ENCODE data around the gene LIF. TPM values are rescaled to one million over a fixed set of nuclear protein-coding genes. Genes with fewer than 3 reads are reported as not detected.
A peak's percentile ranks its signal among the peaks of the same experiment; 100 is the strongest.

LIF gene
- total RNA-seq, 2 donors from 2014 or later = 9.5 to 12.5 TPM

GRCh38 chr22:30293026-30293425 is 46.5 kb upstream of the LIF start:
- Histone ChIP-seq H3K9ac (ENCODE audit: low read depth in 2 of 2, low read length in 2 of 2) (no peak overlapping the region), H3K36me3 (peaks cover 7% of the 10 kb centered on the region), H3K27ac (no peak overlapping the region), H3K9me3 (no peaks in the 10 kb centered on the region), H3K4me1 (peaks cover 13% of the 10 kb centered on the region), H3K4me3 (no peak overlapping the region), H3K27me3 (no peaks in the 10 kb centered on the region)
- TF ChIP-seq, protein P1, sequence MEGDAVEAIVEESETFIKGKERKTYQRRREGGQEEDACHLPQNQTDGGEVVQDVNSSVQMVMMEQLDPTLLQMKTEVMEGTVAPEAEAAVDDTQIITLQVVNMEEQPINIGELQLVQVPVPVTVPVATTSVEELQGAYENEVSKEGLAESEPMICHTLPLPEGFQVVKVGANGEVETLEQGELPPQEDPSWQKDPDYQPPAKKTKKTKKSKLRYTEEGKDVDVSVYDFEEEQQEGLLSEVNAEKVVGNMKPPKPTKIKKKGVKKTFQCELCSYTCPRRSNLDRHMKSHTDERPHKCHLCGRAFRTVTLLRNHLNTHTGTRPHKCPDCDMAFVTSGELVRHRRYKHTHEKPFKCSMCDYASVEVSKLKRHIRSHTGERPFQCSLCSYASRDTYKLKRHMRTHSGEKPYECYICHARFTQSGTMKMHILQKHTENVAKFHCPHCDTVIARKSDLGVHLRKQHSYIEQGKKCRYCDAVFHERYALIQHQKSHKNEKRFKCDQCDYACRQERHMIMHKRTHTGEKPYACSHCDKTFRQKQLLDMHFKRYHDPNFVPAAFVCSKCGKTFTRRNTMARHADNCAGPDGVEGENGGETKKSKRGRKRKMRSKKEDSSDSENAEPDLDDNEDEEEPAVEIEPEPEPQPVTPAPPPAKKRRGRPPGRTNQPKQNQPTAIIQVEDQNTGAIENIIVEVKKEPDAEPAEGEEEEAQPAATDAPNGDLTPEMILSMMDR (IDR thresholded peaks at IDR 0.05) = no peak
- intact Hi-C loops (cut with DNase I) = no loop called here
- DNase-seq = no peak

DNA sequence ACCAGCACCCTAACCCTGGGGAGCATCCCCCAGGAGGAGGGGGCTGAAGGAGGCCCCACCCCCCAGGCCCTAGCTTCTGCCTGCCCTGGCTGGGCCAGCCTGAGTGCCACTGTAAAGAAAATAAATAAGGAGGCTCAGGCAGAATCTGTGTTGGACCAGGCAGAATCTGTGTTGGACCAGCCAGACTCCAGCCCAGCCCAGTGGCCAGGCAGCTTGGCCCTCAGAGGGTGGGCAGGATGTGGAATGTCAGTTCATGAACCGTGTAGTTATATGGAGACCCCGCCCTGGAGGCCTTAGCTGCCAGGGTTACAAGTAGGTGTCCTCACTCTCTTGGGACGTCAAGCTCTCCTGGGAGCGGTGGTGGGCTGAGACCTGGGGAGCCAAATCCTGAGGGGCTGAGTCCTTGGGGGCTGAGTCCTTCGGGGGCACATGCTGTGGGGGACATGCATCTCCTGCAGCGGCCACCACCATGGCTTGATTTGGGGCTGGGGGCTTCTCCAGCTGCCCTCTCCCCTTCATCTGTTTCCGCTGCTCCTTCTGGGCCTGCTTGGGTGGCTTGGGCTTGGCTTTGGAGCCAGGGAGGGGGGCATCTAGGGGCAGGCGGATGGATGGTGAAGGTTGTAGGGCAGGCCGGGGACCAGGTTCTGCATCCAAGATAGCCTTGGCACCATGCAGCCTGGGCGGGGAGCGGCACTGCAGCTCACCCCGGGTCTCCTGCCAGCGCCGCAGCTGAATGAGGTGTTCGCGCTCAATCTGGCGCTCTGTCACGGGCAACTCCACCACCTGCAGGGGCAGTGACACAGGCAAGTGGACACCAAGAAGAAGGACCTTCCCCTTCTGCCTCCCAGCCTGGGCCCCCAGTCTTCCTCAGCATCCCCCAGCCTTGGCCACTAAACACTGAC is 45.8 kb upstream of the LIF start:
- intact Hi-C loops (cut with DNase I) = no loop called here
- Histone ChIP-seq H3K9ac (ENCODE audit: low read depth in 2 of 2, low read length in 2 of 2) (no peak overlapping the region), H3K27me3 (no peaks in the 10 kb centered on the region), H3K27ac (no peak overlapping the region), H3K9me3 (no peaks in the 10 kb centered on the region), H3K4me3 (no peak overlapping the region), H3K36me3 (peaks cover 7% of the 10 kb centered on the region), H3K4me1 (peaks cover 13% of the 10 kb centered on the region)
- no peak for DNase-seq
- TF ChIP-seq, protein P1 (IDR thresholded peaks at IDR 0.05) = no peak

DNA sequence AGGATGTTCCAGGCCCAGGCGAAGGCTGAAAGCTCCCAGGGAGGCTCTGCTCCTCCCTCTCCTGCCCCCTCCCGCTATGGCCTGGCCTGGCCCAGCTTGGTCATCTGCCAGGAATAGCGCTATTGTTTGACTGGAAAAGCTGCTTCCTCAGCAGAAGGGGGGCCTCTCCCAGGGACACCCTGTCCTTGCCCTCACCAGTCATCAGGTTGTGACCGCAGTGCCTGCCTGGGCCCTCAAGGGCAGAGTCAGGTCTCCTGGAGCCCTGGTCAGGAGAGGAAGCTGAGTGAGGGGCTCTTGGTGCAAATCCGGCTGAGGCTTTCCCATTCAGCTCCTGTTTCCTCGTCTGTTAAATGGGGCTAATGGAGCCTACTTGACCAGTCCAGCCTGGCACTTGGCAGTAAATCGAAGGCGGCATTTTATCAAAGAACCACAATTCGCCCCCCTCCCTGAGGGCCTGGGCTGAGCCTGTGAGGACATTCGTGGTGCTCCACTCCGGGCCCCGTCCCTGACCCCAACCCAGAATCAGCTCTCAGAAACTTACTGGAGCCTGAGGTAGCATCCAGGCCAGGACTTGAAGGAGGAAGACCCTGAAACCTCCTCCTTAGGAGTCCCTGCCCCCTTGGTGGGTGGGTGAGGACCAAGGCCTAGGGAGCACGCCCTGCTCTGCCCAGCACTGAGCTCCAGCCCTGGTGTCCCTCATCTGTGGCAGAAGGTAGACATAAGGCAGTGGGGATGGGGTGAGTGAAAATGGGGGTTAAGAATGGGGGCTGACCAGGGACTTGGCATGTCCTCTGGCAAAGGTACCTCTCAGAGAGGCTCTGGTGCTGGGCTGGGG is 44.7 kb upstream of the LIF start:
- peak overlapping the region; percentile 58 for H3K27ac ChIP-seq
- TF ChIP-seq, protein P1 (IDR thresholded peaks at IDR 0.05) = no peak
- peaks cover 13% of the 10 kb centered on the region for H3K4me1 ChIP-seq
- peak; percentile 70 for DNase-seq
- peak overlapping the region in 1 of 2 donors; percentile 28 for H3K9ac ChIP-seq (ENCODE audit: low read depth in 2 of 2, low read length in 2 of 2)
- peaks cover 7% of the 10 kb centered on the region for H3K36me3 ChIP-seq
- no peaks in the 10 kb centered on the region for H3K9me3 ChIP-seq
- no peaks in the 10 kb centered on the region for H3K27me3 ChIP-seq
- H3K4me3 ChIP-seq = no peak overlapping the region
- intact Hi-C loops (cut with DNase I) = no loop called here

DNA sequence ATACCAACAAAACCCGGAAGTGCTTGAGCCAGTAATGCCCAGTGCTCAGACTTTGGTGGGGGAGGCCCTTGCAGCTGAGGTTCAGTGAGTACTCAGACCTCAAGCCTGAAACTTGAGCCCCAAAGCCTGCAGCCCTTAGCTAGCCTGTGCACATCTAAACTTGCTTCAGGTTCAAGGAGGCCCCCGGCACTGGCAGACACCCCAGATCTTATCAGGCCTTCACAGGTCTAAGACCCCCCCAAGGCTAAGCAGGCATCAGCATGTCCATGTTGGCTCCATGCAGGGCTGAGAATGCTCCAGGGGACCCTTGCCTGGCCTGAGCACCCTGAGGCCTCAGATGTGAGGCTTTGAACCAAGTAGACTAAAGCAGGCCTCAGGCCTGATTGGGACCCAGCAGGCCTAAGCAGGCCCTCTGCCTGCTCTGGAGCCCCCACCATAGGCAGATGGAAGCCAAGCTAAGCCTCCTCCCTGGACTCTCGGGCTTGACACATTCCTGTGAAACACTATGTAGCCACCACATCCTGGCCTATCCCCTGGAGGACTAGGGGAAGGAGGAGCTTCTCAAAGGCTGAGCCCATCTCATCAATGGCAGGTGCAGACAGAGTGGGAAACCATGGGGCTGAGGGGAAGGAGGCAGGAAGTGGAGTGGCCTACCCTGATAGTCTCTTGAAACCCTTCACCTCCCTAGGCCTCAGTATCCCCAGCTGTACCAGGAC is 43.9 kb upstream of the LIF start:
- TF ChIP-seq, protein P1 (IDR thresholded peaks at IDR 0.05) = no peak
- peak overlapping the region; percentile 91 for H3K4me3 ChIP-seq
- peaks cover 13% of the 10 kb centered on the region for H3K4me1 ChIP-seq
- peaks cover 7% of the 10 kb centered on the region for H3K36me3 ChIP-seq
- H3K9ac ChIP-seq (ENCODE audit: low read depth in 2 of 2, low read length in 2 of 2) = peak overlapping the region; percentile 55 to 60
- H3K27me3 ChIP-seq = no peaks in the 10 kb centered on the region
- intact Hi-C loops (cut with DNase I) = no loop called here
- H3K9me3 ChIP-seq = no peaks in the 10 kb centered on the region
- no peak for DNase-seq
- peak overlapping the region; percentile 58 for H3K27ac ChIP-seq

DNA sequence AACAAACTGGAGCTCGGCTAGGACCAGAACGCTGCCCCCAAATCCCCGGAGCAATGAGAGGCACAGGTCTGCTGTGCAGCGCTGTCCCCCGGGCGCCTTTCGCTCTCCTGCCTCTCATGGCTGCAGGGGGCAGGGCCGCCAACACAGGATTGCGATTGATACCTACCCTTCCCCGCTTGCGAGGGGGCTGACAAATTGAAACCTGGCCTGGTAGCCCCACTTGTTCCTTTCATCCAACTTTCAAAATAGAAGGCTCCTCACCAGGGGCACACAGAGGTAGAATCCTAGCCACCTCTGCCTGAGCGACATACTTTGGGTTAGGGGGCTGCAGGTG is 43.4 kb upstream of the LIF start:
- intact Hi-C loops (cut with DNase I) = loop anchor here (2.0 kb wide), 1 partner anchor 67 kb away; the partner anchor contains the start of genes CCDC157 and SF3A1
- no peak for DNase-seq
- Histone ChIP-seq H3K27me3 (no peaks in the 10 kb centered on the region), H3K36me3 (peaks cover 7% of the 10 kb centered on the region), H3K9ac (ENCODE audit: low read depth in 2 of 2, low read length in 2 of 2) (peak overlapping the region; percentile 55 to 60), H3K4me3 (peak overlapping the region; percentile 91), H3K9me3 (no peaks in the 10 kb centered on the region), H3K27ac (peak overlapping the region; percentile 58), H3K4me1 (peaks cover 13% of the 10 kb centered on the region)
- TF ChIP-seq, protein P1 (IDR thresholded peaks at IDR 0.05) = no peak
